Stimulated activated CD4-positive, alpha-beta T cell treated with anti-CD3 and anti-CD28 coated beads, Interleukin-12 subunit alpha, Interleukin-12 subunit beta, amount 100 ng/mL, for 24 hours (primary cell): ENCODE measurements around the gene TMEM74B.

Source experiments
- DNase-seq, 2 experiments: peaks; one replicate each; pipeline ENCODE4 v3.0.0-alpha.2; 2020; ENCODE audit warnings: low read depth in 2 of 2

TMEM74B gene

DNA sequence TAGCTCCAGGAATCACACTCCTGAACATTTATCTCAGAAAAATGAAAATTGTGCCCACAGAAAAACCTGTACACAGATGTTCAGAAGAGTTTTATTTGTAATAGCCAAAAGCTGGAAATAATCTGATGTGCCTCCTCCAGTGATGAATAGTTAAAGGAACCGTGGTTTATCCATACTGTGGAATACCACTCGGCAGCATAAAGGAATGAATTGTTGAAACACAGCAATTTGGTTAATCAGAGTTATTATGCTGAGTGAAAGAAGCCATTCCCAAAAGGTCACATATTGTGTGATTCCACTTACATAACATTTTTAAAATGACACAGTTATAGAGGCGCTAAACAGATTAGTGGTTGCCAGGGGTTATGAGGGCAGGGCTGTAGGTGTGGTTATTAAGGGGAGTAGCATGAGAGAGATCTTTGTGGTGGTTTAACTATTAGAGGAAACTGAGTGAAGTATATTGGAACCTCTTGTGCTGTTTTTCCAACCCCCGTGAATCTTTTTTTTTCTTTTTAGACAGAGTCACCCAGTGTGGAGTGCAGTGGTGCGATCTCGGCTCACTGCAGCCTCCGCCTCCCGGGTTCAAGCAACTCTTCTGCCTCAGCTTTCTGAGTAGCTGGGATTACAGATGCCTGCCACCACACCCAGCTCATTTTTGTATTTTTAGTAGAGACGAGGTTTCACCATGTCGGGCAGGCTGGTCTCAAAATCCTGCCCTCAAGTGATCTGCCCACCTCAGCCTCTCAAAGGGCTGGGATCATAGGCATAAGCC, 40.2 kb downstream of the TMEM74B start:
- DNase-seq: no peak

DNA sequence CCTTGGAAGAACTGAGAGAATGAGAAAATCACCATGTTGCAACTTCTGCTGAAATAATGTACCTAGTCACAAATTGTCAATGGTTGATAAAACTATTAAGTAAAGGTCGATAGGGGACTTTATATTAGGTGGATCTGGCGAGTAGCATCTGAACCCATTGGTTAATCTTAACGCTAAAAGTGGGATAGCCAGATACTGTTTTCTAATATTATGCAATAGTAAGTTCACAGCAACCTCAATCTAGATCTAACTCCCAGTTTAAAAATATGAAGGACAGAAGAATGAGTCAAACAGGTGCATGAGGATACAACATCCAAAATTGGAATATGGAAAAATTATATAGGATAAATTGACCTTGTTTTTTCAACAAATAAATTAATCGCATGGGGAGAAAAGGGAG, 47.5 kb downstream of the TMEM74B start:
- no peak for DNase-seq

DNA sequence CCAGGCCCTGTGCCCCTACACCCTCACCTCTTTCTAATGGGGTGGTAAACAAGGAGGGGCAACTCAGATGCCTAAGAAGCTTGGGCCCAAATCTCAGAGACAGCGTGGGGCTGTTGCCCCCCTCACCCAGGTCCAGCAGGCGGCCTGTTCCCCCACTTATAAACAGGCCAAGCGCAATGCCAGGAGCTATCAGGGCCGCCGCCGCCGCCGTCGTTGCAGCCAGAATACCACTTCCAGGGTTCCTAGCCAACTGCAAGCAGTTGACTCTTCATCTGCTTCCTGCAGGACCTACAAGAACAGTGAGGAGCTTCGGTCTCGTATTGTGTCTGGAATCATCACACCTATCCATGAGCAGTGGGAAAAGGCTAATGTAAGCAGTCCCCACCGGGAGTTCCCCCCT, 49.9 kb downstream of the TMEM74B start:
- DNase-seq: no peak

DNA sequence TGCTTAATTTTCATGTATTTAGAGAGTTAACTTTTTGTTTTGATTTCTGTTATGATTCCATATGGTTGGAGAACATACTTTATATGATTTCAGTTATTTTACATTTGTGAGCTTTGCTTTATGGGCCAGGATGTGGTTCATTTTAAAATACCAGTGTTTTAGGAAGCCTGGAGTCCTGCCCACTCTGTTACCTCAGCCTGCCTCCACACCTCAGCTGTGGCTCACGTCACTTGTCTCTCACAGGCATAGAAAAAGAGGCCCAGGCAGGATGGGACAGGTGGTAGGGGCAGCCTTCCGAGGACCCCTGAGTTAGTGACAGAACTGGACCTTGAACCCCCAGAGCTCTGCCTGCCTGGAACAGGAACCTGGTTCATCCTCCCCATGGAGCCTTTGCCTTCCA, 50.4 kb downstream of the TMEM74B start:
- no peak for DNase-seq

DNA sequence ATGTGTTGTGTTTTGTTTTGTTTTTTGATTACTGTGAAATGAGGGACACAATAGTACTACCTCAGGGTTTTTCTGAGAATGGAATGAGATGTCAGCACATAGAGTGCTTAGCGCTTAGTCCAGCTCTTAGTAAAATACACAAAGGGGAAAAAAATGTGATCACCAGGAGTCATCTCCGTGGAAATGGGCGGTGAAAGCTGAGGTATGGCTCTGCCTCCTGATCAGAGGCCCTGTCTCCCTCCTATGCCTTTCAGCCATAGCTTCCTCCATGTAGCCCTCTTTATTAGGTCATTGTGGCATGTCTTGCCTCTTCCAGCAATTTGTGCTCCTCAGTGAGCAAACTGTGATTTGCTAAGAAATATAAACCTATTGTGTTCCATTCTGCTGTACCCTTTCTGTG, 53.4 kb downstream of the TMEM74B start:
- DNase-seq: no peak

DNA sequence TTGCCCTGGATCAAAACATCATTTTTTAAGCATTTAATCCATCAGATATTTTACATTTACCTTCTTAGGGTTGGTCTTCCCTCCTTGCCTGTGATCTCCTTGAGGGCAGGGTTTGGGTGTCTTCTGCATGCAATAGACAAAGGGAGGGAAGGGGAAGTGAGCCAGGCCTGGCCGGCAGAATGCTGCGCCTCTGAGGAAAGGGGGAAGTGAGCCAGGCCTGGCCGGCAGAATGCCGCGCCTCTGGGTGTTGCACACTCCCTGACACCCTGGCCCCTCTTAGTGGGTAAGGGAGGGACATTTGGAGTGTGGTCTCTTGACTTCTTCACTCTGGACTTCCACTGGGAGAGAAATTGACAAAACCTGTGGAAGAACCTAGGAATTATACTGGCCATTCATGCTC, 53.9 kb downstream of the TMEM74B start:
- no peak for DNase-seq
